Mucosa of descending colon (tissue), 3 donors: ENCODE data around the gene MOB1B. TPM values are rescaled to one million over a fixed set of nuclear protein-coding genes. Genes with fewer than 3 reads are reported as not detected.

Source experiments
- ATAC-seq: fragments of 200-7000 bp; cut with Tn5 transposase; one replicate; pipeline ENCODE4 v1.9.1; 2020; ENCODE audit warnings: mild to moderate bottlenecking, moderate library complexity
- DNase-seq, 3 donors: peaks; one replicate each; pipeline ENCODE4 v3.0.0-alpha.2; 2020
- H3K36me3 ChIP-seq: fragments of 200-600 bp; one replicate; pipeline ENCODE4 v1.8.0; 2021; ENCODE audit warnings: low read depth, mild to moderate bottlenecking
- H3K4me1 ChIP-seq: fragments of 200-600 bp; one replicate; pipeline ENCODE4 v1.8.0; 2021; ENCODE audit warnings: low read depth, mild to moderate bottlenecking
- H3K4me3 ChIP-seq: fragments of 200-600 bp; one replicate; pipeline ENCODE4 v1.8.0; 2021; ENCODE audit warnings: mild to moderate bottlenecking
- H3K9me3 ChIP-seq: fragments of 200-600 bp; one replicate; pipeline ENCODE4 v1.8.0; 2021; ENCODE audit warnings: mild to moderate bottlenecking
- intact Hi-C, 2 donors: fragments of 100-400 bp; cut with DNase I in 1 of 2; cut with micrococcal nuclease in 1 of 2; formaldehyde crosslinking; loops; one replicate each; pipeline versions ENCODE4 v1.11.0 to v1.11.1; 2022; cut with DNase I, micrococcal nuclease
- total RNA-seq, 3 donors: library from RNA; stranded (reverse); fragmentation: NEBNext Ultra II Directional in 2 of 3; extraction: Animal tissue kit (Norgen Biotek cat#: 25700) in 2 of 3; gene quantifications; one replicate each; pipeline versions ENCODE4 v1.2.1 to v1.2.4, GENCODE V29; 2021 to 2023
- TF ChIP-seq, protein P1 (sequence below): fragments of 200-600 bp; IDR thresholded peaks from one replicate; pipeline ENCODE4 v1.8.0; 2022; ENCODE audit warnings: antibody characterized with exemption, mild to moderate bottlenecking
- donor health status: DM: no; HTN: no; CAD: no; lungs with moderate emphysema.
- donor health status: DM: no; HTN: no; CAD: no.
- donor health status: DM: no; HTN: yes; CAD: no.

MOB1B gene
- total RNA-seq, 3 donors from 2014 or later = 12.2 to 22.3 (median 12.8) TPM

DNA sequence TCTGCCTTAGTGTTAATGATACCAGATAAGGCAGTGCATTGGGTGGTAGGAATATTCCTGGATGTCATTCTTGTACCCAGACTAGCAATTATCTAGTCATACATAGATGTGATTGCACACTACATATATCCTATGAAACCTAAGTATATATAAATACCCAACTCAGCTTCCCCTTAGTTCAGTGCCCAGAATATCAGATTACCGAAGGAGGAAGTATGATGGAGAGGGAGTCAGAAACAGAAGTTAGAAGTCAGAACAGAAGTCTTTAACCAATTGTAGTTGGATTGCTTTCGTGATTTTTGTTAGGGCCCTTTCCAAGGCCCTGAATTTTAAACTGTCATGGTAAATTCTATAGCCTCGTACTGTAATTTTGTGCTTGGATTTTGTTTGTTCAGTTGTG, 42.9 kb downstream of the MOB1B start:
- no peaks in the 10 kb centered on the region for H3K9me3 ChIP-seq
- ATAC-seq (no peak), DNase-seq (no peak)
- TF ChIP-seq, protein P1, sequence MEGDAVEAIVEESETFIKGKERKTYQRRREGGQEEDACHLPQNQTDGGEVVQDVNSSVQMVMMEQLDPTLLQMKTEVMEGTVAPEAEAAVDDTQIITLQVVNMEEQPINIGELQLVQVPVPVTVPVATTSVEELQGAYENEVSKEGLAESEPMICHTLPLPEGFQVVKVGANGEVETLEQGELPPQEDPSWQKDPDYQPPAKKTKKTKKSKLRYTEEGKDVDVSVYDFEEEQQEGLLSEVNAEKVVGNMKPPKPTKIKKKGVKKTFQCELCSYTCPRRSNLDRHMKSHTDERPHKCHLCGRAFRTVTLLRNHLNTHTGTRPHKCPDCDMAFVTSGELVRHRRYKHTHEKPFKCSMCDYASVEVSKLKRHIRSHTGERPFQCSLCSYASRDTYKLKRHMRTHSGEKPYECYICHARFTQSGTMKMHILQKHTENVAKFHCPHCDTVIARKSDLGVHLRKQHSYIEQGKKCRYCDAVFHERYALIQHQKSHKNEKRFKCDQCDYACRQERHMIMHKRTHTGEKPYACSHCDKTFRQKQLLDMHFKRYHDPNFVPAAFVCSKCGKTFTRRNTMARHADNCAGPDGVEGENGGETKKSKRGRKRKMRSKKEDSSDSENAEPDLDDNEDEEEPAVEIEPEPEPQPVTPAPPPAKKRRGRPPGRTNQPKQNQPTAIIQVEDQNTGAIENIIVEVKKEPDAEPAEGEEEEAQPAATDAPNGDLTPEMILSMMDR = no peak
- H3K4me1 ChIP-seq = no peaks in the 10 kb centered on the region
- H3K36me3 ChIP-seq = no peaks in the 10 kb centered on the region
- H3K4me3 ChIP-seq = no peak overlapping the region
- intact Hi-C loops = no loop called here

DNA sequence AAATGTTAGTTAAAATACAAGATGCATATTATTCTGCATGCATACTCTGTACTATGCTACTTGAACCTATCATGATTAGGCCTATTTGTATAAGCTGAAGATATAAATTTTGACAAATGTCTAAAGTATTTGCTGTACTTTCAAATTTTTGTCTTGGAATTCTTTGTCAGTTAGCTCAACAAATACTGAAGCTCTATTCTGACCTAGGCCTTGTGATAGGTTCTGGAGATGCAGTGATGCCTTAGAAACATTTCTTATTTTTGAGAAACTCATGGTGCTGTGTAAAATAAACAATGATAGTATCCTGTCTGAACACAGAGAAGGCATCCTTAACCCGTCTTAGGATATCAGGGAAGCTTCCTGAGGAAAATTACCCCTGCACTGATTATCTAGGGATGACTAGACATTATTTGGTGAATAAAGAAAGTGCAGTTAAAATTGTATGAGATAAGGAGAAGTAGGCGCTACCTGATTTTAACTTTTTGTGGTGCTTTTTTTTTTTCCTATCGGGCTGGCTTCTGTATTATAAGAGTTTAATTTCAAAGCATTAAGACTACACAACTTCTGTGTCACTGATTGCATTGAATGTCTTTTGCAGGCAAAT, 43.4 kb downstream of the MOB1B start:
- no peak overlapping the region for H3K4me3 ChIP-seq
- no peaks in the 10 kb centered on the region for H3K36me3 ChIP-seq
- H3K4me1 ChIP-seq = no peaks in the 10 kb centered on the region
- DNase-seq (no peak), ATAC-seq (no peak)
- intact Hi-C loops = no loop called here
- TF ChIP-seq, protein P1 = no peak
- no peaks in the 10 kb centered on the region for H3K9me3 ChIP-seq

DNA sequence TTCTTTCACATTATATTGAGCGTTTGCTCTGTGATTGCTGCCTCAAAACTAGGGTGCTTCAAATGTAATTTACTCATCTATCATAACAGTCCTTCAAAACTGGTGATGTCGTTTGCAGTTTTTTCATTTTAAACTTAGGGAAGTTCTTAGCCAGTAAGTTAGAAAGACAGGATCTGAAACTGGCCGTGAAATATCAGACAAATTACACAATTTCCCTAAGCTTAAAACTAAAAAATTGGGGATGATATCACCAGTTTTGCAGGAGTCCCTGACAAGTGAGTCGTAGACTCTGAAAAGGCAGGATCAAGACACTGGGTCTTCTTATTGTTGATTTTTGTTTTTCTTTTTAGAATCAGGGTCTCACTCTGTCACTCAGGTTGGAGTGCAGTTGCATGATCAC, 44.8 kb downstream of the MOB1B start:
- intact Hi-C loops = no loop called here
- Histone ChIP-seq H3K4me1 (no peaks in the 10 kb centered on the region), H3K9me3 (no peaks in the 10 kb centered on the region), H3K36me3 (no peaks in the 10 kb centered on the region), H3K4me3 (no peak overlapping the region)
- DNase-seq = no peak
- TF ChIP-seq, protein P1 = no peak
- no peak for ATAC-seq

DNA sequence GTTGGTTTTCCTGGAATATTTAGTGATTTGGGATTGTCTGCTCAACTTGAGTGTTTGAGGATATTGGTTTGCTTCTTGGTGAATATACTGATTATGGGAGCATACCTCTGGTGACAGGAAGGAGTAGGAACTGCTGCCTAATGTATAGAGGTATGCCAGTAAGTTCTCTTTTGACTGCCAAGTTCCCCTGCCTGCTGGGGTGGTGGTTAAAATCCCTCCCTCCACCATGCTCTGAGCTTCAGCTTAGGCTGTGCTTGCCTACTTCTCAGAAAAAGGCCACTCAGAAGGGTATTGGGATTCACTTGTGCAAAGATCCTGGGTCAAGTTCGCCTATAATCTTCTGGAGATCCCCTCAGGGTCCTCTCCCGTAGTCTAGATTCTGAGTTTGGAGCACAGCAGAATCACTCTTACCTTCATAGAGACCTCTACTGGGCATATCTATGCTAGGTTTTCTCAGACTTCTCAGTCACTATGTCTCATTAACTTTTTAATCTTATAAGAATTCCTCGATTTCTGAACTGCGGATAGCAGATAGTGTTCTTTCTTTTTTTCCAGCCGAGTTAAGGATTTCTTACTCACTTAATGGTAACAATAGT, 46.6 kb downstream of the MOB1B start:
- no peaks in the 10 kb centered on the region for H3K36me3 ChIP-seq
- H3K4me3 ChIP-seq = no peak overlapping the region
- no peaks in the 10 kb centered on the region for H3K4me1 ChIP-seq
- intact Hi-C loops = no loop called here
- no peaks in the 10 kb centered on the region for H3K9me3 ChIP-seq
- TF ChIP-seq, protein P1 = no peak
- DNase-seq (no peak), ATAC-seq (peak; percentile 11)

DNA sequence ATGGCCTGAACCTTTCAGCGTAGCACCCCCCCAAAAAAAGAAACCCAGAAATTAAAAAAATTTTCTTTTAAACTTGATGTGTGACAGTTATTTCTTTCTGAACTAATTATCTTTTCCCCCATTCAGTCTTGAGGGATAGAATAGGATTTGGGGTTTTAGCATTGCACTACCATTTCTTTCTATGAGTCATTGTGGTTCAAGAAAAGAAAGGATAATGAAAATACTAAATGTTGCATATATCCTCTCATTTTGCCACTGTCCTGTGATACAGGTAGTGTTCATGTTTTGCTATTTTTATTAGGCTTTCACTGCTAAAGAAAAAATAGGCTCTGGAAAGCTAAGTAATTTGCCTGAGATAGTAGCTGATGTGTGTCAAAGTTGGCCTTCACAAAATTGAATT, 51.9 kb downstream of the MOB1B start:
- DNase-seq (no peak), ATAC-seq (no peak)
- TF ChIP-seq, protein P1 = no peak
- no peaks in the 10 kb centered on the region for H3K9me3 ChIP-seq
- H3K4me3 ChIP-seq = no peak overlapping the region
- H3K4me1 ChIP-seq = no peaks in the 10 kb centered on the region
- no peaks in the 10 kb centered on the region for H3K36me3 ChIP-seq
- intact Hi-C loops = no loop called here
